HL-60 (cell line): ENCODE results near the gene IMPDH1.
A peak's percentile ranks its signal among the peaks of the same experiment; 100 is the strongest.

Source experiments
- DNase-seq, 2 experiments: peaks; one replicate each; pipeline ENCODE4 v3.0.0-alpha.2; 2010 to 2020; ENCODE audit warnings: low read depth in 1 of 2, low spot score in 1 of 2
- H3K27ac ChIP-seq: fragments of 250-450 bp; sonication (Bioruptor Pico); replicated peaks from 2 replicates; pipeline ENCODE4 v1.5.1; 2020; ENCODE audit warnings: mild to moderate bottlenecking, moderate library complexity
- H3K27me3 ChIP-seq: fragments of 250-450 bp; sonication (Bioruptor Pico); 2 replicates; pipeline ENCODE4 v1.5.1; 2021; ENCODE audit warnings: mild to moderate bottlenecking, moderate library complexity; ENCODE audit not compliant: insufficient read depth, poor library complexity, severe bottlenecking
- H3K4me3 ChIP-seq: replicated peaks from 2 replicates; pipeline ENCODE4 v1.5.1; 2011; ENCODE audit warnings: mild to moderate bottlenecking, control low read depth, low read length; ENCODE audit not compliant: insufficient read depth
- CTCF ChIP-seq: IDR thresholded peaks from one replicate; pipeline ENCODE4 v1.5.1; 2011; ENCODE audit warnings: low read length, control low read depth, inconsistent platforms; ENCODE audit not compliant: insufficient read depth
- GABPA ChIP-seq: IDR thresholded peaks from 2 replicates; pipeline ENCODE4 v1.6.1; 2012; ENCODE audit warnings: low read depth
- POLR2AphosphoS5 ChIP-seq: IDR thresholded peaks from 2 replicates; pipeline ENCODE4 v1.6.1; 2012; ENCODE audit warnings: low read depth
- REST ChIP-seq: IDR thresholded peaks from 2 replicates; pipeline ENCODE4 v1.6.1; 2012; ENCODE audit warnings: low read depth; ENCODE audit not compliant: insufficient replicate concordance
- SPI1 ChIP-seq: IDR thresholded peaks from 2 replicates; pipeline ENCODE4 v1.6.1; 2012; ENCODE audit warnings: low read depth, mild to moderate bottlenecking, borderline replicate concordance

Gene IMPDH1

GRCh38 chr7:128350708-128351295 is 59.0 kb downstream of the IMPDH1 start:
- TF ChIP-seq REST (no peak), CTCF (no peak), GABPA (no peak), SPI1 (no peak), POLR2AphosphoS5 (no peak)
- Histone ChIP-seq H3K27me3 (no peaks in the 10 kb centered on the region), H3K4me3 (no peak overlapping the region), H3K27ac (no peak overlapping the region)
- DNase-seq, result no peak

- TF ChIP-seq CTCF (no peak), GABPA (no peak), SPI1 (no peak), REST (no peak), POLR2AphosphoS5 (no peak)
- Histone ChIP-seq H3K4me3 (no peak overlapping the region), H3K27ac (no peak overlapping the region), H3K27me3 (no peaks in the 10 kb centered on the region)
- DNase-seq, result no peak
Observed at GRCh38 chr7:128349466-128349825, 60.3 kb downstream of the IMPDH1 start.

GRCh38 chr7:128347647-128348097 is 62.1 kb downstream of the IMPDH1 start:
- DNase-seq, result peak in 1 of 2 experiments; percentile 72
- H3K27ac ChIP-seq, result no peak overlapping the region
- TF ChIP-seq CTCF (peak; percentile 60), POLR2AphosphoS5 (no peak)

GRCh38 chr7:128344431-128344774 is 65.4 kb downstream of the IMPDH1 start:
- TF ChIP-seq CTCF, result no peak
- no peak for TF ChIP-seq GABPA
- no peak for TF ChIP-seq REST
- no peak for TF ChIP-seq SPI1
- TF ChIP-seq POLR2AphosphoS5, result no peak
- Histone ChIP-seq H3K27me3 (no peaks in the 10 kb centered on the region), H3K4me3 (no peak overlapping the region), H3K27ac (no peak overlapping the region)
- no peak for DNase-seq

More at GRCh38 chr7:128347647-128348097, 62.1 kb downstream of the IMPDH1 start:
- Histone ChIP-seq H3K27me3 (no peaks in the 10 kb centered on the region), H3K4me3 (no peak overlapping the region)
